ENCODE measurements around the gene CAPN2.
"Not testable (repeated sequence)": the region's sequence is repeated elsewhere in the genome, so short reads cannot be mapped to it uniquely, and the experiment has no call there.

The CAPN2 gene

GRCh38 chr1:223736638-223737037 lies 24.3 kb downstream of the CAPN2 start:
- H3K4me3 ChIP-seq (ENCODE audit: low read length); H3K9ac ChIP-seq (ENCODE audit: low read depth, low read length); H3K27ac ChIP-seq (ENCODE audit: low read length); H3K9me3 ChIP-seq (ENCODE audit: insufficient read depth, low read depth, low read length); H3K36me3 ChIP-seq (ENCODE audit: insufficient read depth, low read depth, low read length): not testable (repeated sequence)
- Histone ChIP-seq H3K27me3 (ENCODE audit: insufficient read depth, low read length) (peaks cover 25% of the 10 kb centered on the region), H3K4me1 (ENCODE audit: insufficient read depth, low read length) (peaks cover 21% of the 10 kb centered on the region)

- Histone ChIP-seq H3K27ac (ENCODE audit: low read length) (no peak overlapping the region), H3K9ac (ENCODE audit: low read depth, low read length) (no peak overlapping the region), H3K4me3 (ENCODE audit: low read length) (no peak overlapping the region), H3K4me1 (ENCODE audit: insufficient read depth, low read length) (peaks cover 21% of the 10 kb centered on the region), H3K36me3 (ENCODE audit: insufficient read depth, low read depth, low read length) (no peaks in the 10 kb centered on the region), H3K9me3 (ENCODE audit: insufficient read depth, low read depth, low read length) (no peaks in the 10 kb centered on the region), H3K27me3 (ENCODE audit: insufficient read depth, low read length) (peaks cover 18% of the 10 kb centered on the region)
Observed at GRCh38 chr1:223737342-223737741, 25.0 kb downstream of the CAPN2 start.

GRCh38 chr1:223738465-223739365 lies 26.4 kb downstream of the CAPN2 start:
- Histone ChIP-seq H3K27ac (ENCODE audit: low read length) (no peak overlapping the region), H3K9ac (ENCODE audit: low read depth, low read length) (no peak overlapping the region), H3K4me3 (ENCODE audit: low read length) (no peak overlapping the region), H3K36me3 (ENCODE audit: insufficient read depth, low read depth, low read length) (no peaks in the 10 kb centered on the region), H3K4me1 (ENCODE audit: insufficient read depth, low read length) (peaks cover 10% of the 10 kb centered on the region), H3K27me3 (ENCODE audit: insufficient read depth, low read length) (peaks cover 4% of the 10 kb centered on the region), H3K9me3 (ENCODE audit: insufficient read depth, low read depth, low read length) (no peaks in the 10 kb centered on the region)

GRCh38 chr1:223739366-223740037 lies 27.2 kb downstream of the CAPN2 start:
- Histone ChIP-seq H3K4me1 (ENCODE audit: insufficient read depth, low read length) (peaks cover 4% of the 10 kb centered on the region; the same call in 1 of the 2 replicates), H3K27ac (ENCODE audit: low read length) (no peak overlapping the region), H3K4me3 (ENCODE audit: low read length) (no peak overlapping the region), H3K9me3 (ENCODE audit: insufficient read depth, low read depth, low read length) (no peaks in the 10 kb centered on the region), H3K36me3 (ENCODE audit: insufficient read depth, low read depth, low read length) (no peaks in the 10 kb centered on the region), H3K9ac (ENCODE audit: low read depth, low read length) (no peak overlapping the region), H3K27me3 (ENCODE audit: insufficient read depth, low read length) (no peaks in the 10 kb centered on the region; the same call in 1 of the 2 replicates)

- H3K9ac ChIP-seq (ENCODE audit: low read depth, low read length); H3K9me3 ChIP-seq (ENCODE audit: insufficient read depth, low read depth, low read length); H3K36me3 ChIP-seq (ENCODE audit: insufficient read depth, low read depth, low read length); H3K4me1 ChIP-seq (ENCODE audit: insufficient read depth, low read length); H3K27me3 ChIP-seq (ENCODE audit: insufficient read depth, low read length); H3K27ac ChIP-seq (ENCODE audit: low read length); H3K4me3 ChIP-seq (ENCODE audit: low read length): not testable (repeated sequence)
Observed at GRCh38 chr1:223740038-223740736, 27.8 kb downstream of the CAPN2 start.

GRCh38 chr1:223741861-223742260 lies 29.5 kb downstream of the CAPN2 start:
- H3K36me3 ChIP-seq (ENCODE audit: insufficient read depth, low read depth, low read length), result peaks cover under 1% of the 10 kb centered on the region; the same call in 1 of the 2 replicates

GRCh38 chr1:223742856-223743517 lies 30.6 kb downstream of the CAPN2 start:
- peaks cover 8% of the 10 kb centered on the region; the same call in 1 of the 2 replicates for H3K36me3 ChIP-seq (ENCODE audit: insufficient read depth, low read depth, low read length)
- no peaks in the 10 kb centered on the region for H3K4me1 ChIP-seq (ENCODE audit: insufficient read depth, low read length)
- H3K9me3 ChIP-seq (ENCODE audit: insufficient read depth, low read depth, low read length), result no peaks in the 10 kb centered on the region
- no peak overlapping the region for H3K4me3 ChIP-seq (ENCODE audit: low read length)
- peaks cover 13% of the 10 kb centered on the region for H3K27me3 ChIP-seq (ENCODE audit: insufficient read depth, low read length)
- no peak overlapping the region for H3K27ac ChIP-seq (ENCODE audit: low read length)
- H3K9ac ChIP-seq (ENCODE audit: low read depth, low read length), result no peak overlapping the region

More at GRCh38 chr1:223741861-223742260, 29.5 kb downstream of the CAPN2 start:
- Histone ChIP-seq H3K4me1 (ENCODE audit: insufficient read depth, low read length) (no peaks in the 10 kb centered on the region), H3K9ac (ENCODE audit: low read depth, low read length) (no peak overlapping the region), H3K27me3 (ENCODE audit: insufficient read depth, low read length) (peaks cover 1% of the 10 kb centered on the region), H3K9me3 (ENCODE audit: insufficient read depth, low read depth, low read length) (no peaks in the 10 kb centered on the region), H3K4me3 (ENCODE audit: low read length) (no peak overlapping the region), H3K27ac (ENCODE audit: low read length) (no peak overlapping the region)

- Histone ChIP-seq H3K4me3 (ENCODE audit: low read length) (no peak overlapping the region), H3K36me3 (ENCODE audit: insufficient read depth, low read depth, low read length) (peaks cover 8% of the 10 kb centered on the region; the same call in 1 of the 2 replicates), H3K4me1 (ENCODE audit: insufficient read depth, low read length) (no peaks in the 10 kb centered on the region), H3K27me3 (ENCODE audit: insufficient read depth, low read length) (peaks cover 24% of the 10 kb centered on the region), H3K9ac (ENCODE audit: low read depth, low read length) (no peak overlapping the region), H3K9me3 (ENCODE audit: insufficient read depth, low read depth, low read length) (no peaks in the 10 kb centered on the region), H3K27ac (ENCODE audit: low read length) (no peak overlapping the region)
Observed at GRCh38 chr1:223745731-223746130, 33.4 kb downstream of the CAPN2 start.

- Histone ChIP-seq H3K36me3 (ENCODE audit: insufficient read depth, low read depth, low read length) (peaks cover 8% of the 10 kb centered on the region; the same call in 1 of the 2 replicates), H3K4me1 (ENCODE audit: insufficient read depth, low read length) (peaks cover 7% of the 10 kb centered on the region; the same call in 1 of the 2 replicates), H3K9me3 (ENCODE audit: insufficient read depth, low read depth, low read length) (no peaks in the 10 kb centered on the region), H3K4me3 (ENCODE audit: low read length) (no peak overlapping the region), H3K27me3 (ENCODE audit: insufficient read depth, low read length) (peaks cover 24% of the 10 kb centered on the region), H3K27ac (ENCODE audit: low read length) (no peak overlapping the region), H3K9ac (ENCODE audit: low read depth, low read length) (no peak overlapping the region)
Observed at GRCh38 chr1:223747838-223748335, 35.5 kb downstream of the CAPN2 start.

GRCh38 chr1:223748405-223748772 lies 36.0 kb downstream of the CAPN2 start:
- H3K4me3 ChIP-seq (ENCODE audit: low read length), result peak overlapping the region; percentile 84
- H3K4me1 ChIP-seq (ENCODE audit: insufficient read depth, low read length), result peaks cover 8% of the 10 kb centered on the region; the same call in 1 of the 2 replicates
- H3K27me3 ChIP-seq (ENCODE audit: insufficient read depth, low read length), result peaks cover 24% of the 10 kb centered on the region
- H3K27ac ChIP-seq (ENCODE audit: low read length), result no peak overlapping the region
- H3K9me3 ChIP-seq (ENCODE audit: insufficient read depth, low read depth, low read length), result no peaks in the 10 kb centered on the region
- peak overlapping the region; percentile 78; the same call in 1 of the 2 replicates for H3K9ac ChIP-seq (ENCODE audit: low read depth, low read length)
- H3K36me3 ChIP-seq (ENCODE audit: insufficient read depth, low read depth, low read length), result peaks cover 12% of the 10 kb centered on the region; the same call in 1 of the 2 replicates
